ENCODE results near the gene TMEM141.
"Not testable (repeated sequence)": the region's sequence is repeated elsewhere in the genome, so short reads cannot be mapped to it uniquely, and the experiment has no call there.

Gene TMEM141

GRCh38 chr9:136774416-136775045, 16.6 kb upstream of the TMEM141 start:
- no peak for DNase-seq

DNA sequence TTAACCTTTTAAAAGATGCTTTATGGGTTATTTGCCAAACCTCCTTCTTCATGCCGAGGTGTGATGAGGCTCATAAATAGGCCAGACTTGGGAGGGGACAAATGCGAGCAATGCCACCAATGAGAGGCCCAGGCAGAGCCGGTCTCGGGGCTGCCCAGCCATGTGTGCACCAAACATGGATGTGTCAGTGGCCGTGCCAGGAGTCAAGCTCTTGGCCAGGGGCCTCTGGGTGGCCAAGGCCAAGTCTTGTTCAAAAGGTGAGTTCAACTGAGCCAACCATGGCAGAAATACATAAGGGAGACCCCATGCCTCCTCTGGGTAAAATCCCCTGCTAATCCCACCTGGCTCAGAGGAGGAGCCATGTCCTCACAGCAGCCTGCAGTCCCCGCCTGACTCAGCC, 16.0 kb upstream of the TMEM141 start:
- DNase-seq, result no peak

GRCh38 chr9:136776947-136777346, 14.2 kb upstream of the TMEM141 start:
- DNase-seq, result no peak

DNA sequence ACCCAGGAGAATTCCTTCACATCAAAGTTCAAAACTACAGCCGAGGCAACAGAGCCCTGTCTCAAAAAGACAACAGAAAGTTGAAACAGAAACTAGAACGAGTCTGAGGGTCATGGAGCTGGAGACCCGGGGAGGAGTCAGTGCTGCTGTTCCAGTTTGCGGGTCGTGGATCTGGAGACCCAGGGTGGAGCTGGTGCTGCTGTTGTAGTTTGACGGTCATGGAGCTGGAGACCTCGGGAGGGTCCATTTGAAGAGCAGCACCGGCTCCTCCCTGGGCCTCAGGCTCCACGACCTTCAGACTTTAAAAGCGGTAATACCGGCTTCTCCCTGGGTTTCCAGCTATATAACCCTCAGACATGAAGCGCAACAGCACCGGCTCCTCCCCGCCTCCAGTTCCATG, 13.8 kb upstream of the TMEM141 start:
- no peak for DNase-seq

GRCh38 chr9:136779808-136780207, 11.3 kb upstream of the TMEM141 start:
- DNase-seq, result no peak

- DNase-seq, result no peak
Observed at GRCh38 chr9:136782452-136782851, 8.7 kb upstream of the TMEM141 start.

- DNase-seq, result no peak
Observed at GRCh38 chr9:136784249-136784996, 6.7 kb upstream of the TMEM141 start.

DNA sequence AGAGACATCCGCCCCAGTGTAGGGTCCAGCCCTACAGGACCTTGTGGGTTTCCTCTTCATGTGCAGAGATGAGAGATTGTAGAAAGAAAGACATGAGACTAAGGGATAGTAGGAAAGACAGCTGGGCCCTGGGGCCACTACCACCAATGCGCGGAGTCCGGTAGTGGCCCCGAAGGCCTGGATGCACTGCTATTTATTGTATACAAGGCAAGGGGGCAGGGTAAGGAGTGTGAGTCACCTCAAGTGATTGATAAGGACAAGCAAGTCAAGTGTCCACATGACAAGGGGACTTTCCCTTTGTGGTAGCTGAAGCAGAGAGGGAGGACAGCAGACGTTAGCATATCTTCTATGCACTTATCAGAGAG, 6.2 kb upstream of the TMEM141 start:
- DNase-seq, result no peak

GRCh38 chr9:136785565-136786355, 5.4 kb upstream of the TMEM141 start:
- not testable (repeated sequence) for DNase-seq

GRCh38 chr9:136786451-136786850, 4.7 kb upstream of the TMEM141 start:
- DNase-seq, result no peak

- not testable (repeated sequence) for DNase-seq
Observed at GRCh38 chr9:136786983-136787382, 4.2 kb upstream of the TMEM141 start.

GRCh38 chr9:136787690-136788400, 3.3 kb upstream of the TMEM141 start:
- no peak for DNase-seq

DNA sequence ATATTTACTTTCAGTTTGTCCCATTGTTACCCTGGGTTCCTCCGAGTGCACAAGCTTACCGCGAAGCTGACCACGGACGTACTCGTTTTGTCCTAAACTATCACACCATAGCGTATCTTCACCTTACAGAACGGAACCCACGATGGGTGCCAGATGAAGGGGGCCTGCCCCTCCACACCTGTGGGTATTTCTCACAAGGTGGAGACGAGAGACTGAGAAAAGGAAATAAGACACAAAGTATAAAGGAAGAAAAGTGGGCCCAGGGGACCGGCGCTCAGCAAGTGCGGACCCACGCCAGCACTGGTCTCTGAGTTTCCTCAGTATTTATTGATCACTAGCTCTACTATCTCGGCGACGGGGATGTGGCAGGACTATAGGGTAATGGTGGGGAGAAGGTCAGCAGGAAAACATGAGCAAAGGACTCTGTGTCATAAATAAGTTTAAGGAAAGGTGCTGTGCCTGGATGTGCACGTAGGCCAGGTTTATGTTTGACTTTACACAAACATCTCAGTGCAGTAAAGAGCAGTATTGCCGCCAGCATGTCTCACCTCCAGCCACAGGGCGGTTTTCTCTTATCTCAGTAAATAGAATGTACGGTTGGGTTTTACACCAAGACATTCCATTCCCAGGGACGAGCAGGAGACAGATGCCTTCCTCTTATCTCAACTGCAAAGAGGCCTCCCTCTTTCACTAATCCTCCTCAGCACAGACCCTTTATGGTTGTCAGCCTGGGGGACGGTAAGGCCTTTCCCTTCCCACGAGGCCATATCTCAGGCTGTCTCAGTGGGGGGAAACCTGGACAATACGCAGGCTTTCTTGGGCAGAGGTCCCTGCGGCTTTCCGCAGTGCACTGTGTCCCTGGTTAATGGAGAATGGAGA, 2.3 kb upstream of the TMEM141 start:
- DNase-seq, result not testable (repeated sequence)

GRCh38 chr9:136789523-136789937, 1.6 kb upstream of the TMEM141 start:
- DNase-seq, result no peak

GRCh38 chr9:136791516-136792276, 552 bp downstream of the TMEM141 start:
- DNase-seq, result no peak

GRCh38 chr9:136792321-136793085, 1.4 kb downstream of the TMEM141 start:
- DNase-seq, result no peak

GRCh38 chr9:136793086-136793946, 2.2 kb downstream of the TMEM141 start:
- DNase-seq, result no peak

DNA sequence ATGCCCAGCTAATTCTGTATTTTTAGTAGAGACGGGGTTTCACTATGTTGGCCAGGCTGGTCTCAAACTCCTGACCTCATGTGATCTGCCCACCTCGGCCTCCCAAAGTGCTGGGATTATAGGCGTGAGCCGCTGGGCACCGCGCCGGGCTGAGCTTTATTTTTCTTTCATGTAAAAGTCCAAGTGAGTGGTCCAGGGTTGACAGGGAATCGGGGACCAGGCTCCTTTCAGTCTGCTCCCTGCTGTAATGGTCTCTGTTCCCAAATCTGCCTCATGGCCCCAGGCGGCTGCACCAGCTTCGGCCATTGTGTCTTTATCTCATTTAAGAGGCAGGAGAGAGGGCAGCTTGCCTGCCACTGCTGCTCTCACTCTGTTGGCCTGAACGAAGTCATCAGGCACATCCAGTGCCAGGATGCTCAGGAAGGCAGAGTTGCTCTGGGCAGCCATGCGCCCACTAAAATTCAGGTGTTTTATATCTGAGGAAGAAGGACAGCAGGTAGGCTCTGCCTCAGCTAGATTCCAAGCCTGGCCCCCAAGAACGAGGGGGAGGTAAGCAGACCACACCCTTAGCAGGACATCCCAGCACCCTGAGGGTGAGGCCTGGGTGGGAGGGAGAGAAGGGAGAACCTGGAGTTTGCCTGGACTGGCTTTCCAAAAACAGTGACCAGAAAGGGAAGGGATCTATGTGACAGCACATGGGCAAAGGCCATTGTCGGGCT, 3.3 kb downstream of the TMEM141 start:
- DNase-seq, result no peak

DNA sequence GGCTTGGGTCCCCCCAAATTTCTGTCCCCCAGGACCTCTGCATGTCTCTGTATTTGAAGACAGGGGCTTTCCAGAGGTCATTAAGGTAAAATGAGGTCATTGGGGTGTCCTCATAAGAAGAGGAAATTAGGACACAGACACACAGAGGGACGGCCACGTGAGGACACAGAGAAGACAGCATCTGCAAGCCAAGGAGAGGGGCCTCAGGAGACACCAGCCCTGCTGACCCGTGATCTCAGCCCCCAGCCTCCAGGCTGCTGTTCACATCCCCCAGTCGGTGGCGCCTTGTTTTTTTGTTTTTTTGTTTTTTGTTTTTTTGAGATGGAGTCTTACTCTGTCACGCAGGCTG, 3.8 kb downstream of the TMEM141 start:
- no peak for DNase-seq
